Measurements from ENCODE around the gene PALM. TPM values are rescaled to one million over a fixed set of nuclear protein-coding genes. Genes with fewer than 3 reads are reported as not detected.
"Not testable (repeated sequence)": the region's sequence is repeated elsewhere in the genome, so short reads cannot be mapped to it uniquely, and the experiment has no call there.

Gene PALM
- polyA plus RNA-seq, 1 donor (not counting 4 experiments of a cell fraction or from before 2014, with no cell fraction given) = not detected

DNA sequence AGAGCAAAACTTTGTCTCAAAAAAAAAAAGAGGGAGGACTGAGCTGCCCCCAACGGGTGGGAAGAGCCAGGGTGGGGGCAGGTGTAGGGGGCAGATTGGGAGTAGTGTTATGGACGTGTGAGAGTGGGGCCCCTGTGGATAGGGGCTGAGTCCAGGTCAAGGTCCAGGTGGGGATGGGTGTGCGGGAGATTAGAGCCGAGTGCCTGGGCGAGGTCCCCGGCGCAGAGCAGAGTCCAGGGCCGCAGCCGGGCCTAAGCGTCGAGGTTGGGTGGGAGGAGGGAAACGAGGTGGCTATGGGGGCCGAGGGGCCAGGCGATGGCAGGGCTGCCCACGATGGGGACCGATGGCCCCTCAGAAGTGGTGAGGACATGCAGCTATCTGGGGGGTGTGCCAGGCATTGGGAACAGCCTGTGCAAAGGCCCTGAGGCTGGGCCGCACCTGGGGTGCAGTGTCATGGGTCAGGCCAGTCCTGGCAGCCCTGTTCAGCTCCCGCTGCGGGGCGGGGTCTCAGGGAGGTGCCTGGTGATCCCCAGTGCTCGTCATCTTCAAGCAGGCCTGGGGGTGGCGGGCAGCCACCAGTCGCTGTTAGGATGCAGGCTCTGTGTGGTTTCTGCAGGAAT is 29.9 kb downstream of the PALM start:
- Histone ChIP-seq H2AFZ (ENCODE audit: control insufficient read depth, low read length) (no peak overlapping the region), H3K4me1 (ENCODE audit: control insufficient read depth, extremely low read depth, insufficient read depth, low read length) (no peaks in the 10 kb centered on the region), H3K79me2 (ENCODE audit: control insufficient read depth, insufficient read depth, low read length) (no peaks in the 10 kb centered on the region), H3K27ac (ENCODE audit: control insufficient read depth, insufficient read depth, low read length) (no peak overlapping the region), H3K9me3 (ENCODE audit: control insufficient read depth, low read depth, low read length) (no peaks in the 10 kb centered on the region), H3K9ac (ENCODE audit: control insufficient read depth, extremely low read depth, insufficient read depth, low read length) (no peak overlapping the region), H3K36me3 (ENCODE audit: control insufficient read depth in 2 of 2, extremely low read depth in 1 of 2, insufficient read depth in 2 of 2, low read length in 2 of 2) (no peaks in the 10 kb centered on the region), H3K9me1 (ENCODE audit: control insufficient read depth, extremely low read depth, insufficient read depth, low read length) (no peaks in the 10 kb centered on the region), H4K20me1 (ENCODE audit: control insufficient read depth, extremely low read depth, insufficient read depth, low read length) (no peaks in the 10 kb centered on the region), H3K4me3 (ENCODE audit: control insufficient read depth in 2 of 3, extremely low read depth in 1 of 3, insufficient read depth in 2 of 3, low read depth in 1 of 3, low read length in 3 of 3) (no peak overlapping the region), H3K27me3 (ENCODE audit: control insufficient read depth, extremely low read depth, insufficient read depth, low read length) (no peaks in the 10 kb centered on the region), H3K4me2 (ENCODE audit: control insufficient read depth, extremely low read depth, insufficient read depth, low read depth, low read length) (no peak overlapping the region)
- DNase-seq (ENCODE audit: low read depth, low spot score) = no peak
- FAIRE-seq = no peak
- TF ChIP-seq EZH2 (IDR thresholded peaks at IDR 0.05; ENCODE audit: low read length) = no peak
- TF ChIP-seq, protein P1, sequence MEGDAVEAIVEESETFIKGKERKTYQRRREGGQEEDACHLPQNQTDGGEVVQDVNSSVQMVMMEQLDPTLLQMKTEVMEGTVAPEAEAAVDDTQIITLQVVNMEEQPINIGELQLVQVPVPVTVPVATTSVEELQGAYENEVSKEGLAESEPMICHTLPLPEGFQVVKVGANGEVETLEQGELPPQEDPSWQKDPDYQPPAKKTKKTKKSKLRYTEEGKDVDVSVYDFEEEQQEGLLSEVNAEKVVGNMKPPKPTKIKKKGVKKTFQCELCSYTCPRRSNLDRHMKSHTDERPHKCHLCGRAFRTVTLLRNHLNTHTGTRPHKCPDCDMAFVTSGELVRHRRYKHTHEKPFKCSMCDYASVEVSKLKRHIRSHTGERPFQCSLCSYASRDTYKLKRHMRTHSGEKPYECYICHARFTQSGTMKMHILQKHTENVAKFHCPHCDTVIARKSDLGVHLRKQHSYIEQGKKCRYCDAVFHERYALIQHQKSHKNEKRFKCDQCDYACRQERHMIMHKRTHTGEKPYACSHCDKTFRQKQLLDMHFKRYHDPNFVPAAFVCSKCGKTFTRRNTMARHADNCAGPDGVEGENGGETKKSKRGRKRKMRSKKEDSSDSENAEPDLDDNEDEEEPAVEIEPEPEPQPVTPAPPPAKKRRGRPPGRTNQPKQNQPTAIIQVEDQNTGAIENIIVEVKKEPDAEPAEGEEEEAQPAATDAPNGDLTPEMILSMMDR (optimal IDR thresholded peaks at IDR 0.05 in 1 of 3, IDR thresholded peaks at IDR 0.05 in 1 of 3, conservative IDR thresholded peaks at IDR 0.05 in 1 of 3; ENCODE audit: extremely low read depth in 1 of 3, insufficient read depth in 2 of 3, low read length in 3 of 3) = no peak
- dilution Hi-C loops (cut with MboI; ENCODE audit: extremely low pct_ligation_motif_present, low sequenced_read_pairs) = no loop called here

DNA sequence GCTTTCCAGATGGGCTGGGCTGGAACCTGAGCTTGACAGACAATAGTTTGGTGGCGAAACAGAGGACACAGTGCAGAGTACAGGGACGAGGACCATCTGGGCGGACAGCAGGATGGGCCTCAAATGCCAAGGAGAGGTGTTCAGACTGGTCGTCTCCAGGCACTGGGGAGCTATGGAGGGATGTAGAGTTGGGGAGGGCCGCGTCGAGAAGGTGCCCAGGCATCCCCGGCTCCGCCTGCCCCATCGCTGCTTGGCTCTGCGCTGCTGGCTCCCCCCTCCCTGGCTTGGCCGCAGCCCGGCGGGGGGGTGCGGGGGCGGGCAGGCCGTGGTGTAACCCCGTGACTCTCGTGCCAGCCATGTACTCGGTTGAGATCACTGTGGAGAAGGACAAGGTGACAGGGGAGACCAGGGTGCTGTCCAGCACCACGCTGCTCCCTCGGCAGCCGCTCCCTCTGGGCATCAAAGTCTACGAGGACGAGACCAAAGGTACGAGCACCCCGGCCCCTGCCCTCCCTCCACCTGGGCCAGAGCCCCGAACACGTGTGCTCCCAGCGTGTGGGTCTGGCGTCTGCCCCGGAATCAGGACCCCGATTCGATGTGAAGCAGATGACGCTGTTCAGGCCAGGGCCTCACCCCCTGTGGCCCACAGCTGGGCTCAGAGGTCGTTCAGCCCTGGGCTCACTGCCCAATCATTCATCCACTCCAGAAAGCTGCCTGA is 31.4 kb downstream of the PALM start:
- H3K36me3 ChIP-seq (ENCODE audit: control insufficient read depth in 2 of 2, extremely low read depth in 1 of 2, insufficient read depth in 2 of 2, low read length in 2 of 2) = no peaks in the 10 kb centered on the region
- H4K20me1 ChIP-seq (ENCODE audit: control insufficient read depth, extremely low read depth, insufficient read depth, low read length) = no peaks in the 10 kb centered on the region
- no peak for TF ChIP-seq EZH2 (IDR thresholded peaks at IDR 0.05; ENCODE audit: low read length)
- TF ChIP-seq, protein P1 (optimal IDR thresholded peaks at IDR 0.05 in 1 of 3, IDR thresholded peaks at IDR 0.05 in 1 of 3, conservative IDR thresholded peaks at IDR 0.05 in 1 of 3; ENCODE audit: extremely low read depth in 1 of 3, insufficient read depth in 2 of 3, low read length in 3 of 3) = no peak
- no peaks in the 10 kb centered on the region for H3K4me1 ChIP-seq (ENCODE audit: control insufficient read depth, extremely low read depth, insufficient read depth, low read length)
- H2AFZ ChIP-seq (ENCODE audit: control insufficient read depth, low read length) = no peak overlapping the region
- no peak for DNase-seq (ENCODE audit: low read depth, low spot score)
- FAIRE-seq = no peak
- no peak overlapping the region for H3K4me3 ChIP-seq (ENCODE audit: control insufficient read depth in 2 of 3, extremely low read depth in 1 of 3, insufficient read depth in 2 of 3, low read depth in 1 of 3, low read length in 3 of 3)
- no peak overlapping the region for H3K27ac ChIP-seq (ENCODE audit: control insufficient read depth, insufficient read depth, low read length)
- dilution Hi-C loops (cut with MboI; ENCODE audit: extremely low pct_ligation_motif_present, low sequenced_read_pairs) = no loop called here
- no peaks in the 10 kb centered on the region for H3K9me3 ChIP-seq (ENCODE audit: control insufficient read depth, low read depth, low read length)
- H3K79me2 ChIP-seq (ENCODE audit: control insufficient read depth, insufficient read depth, low read length) = no peaks in the 10 kb centered on the region
- no peaks in the 10 kb centered on the region for H3K9me1 ChIP-seq (ENCODE audit: control insufficient read depth, extremely low read depth, insufficient read depth, low read length)
- no peak overlapping the region for H3K4me2 ChIP-seq (ENCODE audit: control insufficient read depth, extremely low read depth, insufficient read depth, low read depth, low read length)
- H3K9ac ChIP-seq (ENCODE audit: control insufficient read depth, extremely low read depth, insufficient read depth, low read length) = no peak overlapping the region
- H3K27me3 ChIP-seq (ENCODE audit: control insufficient read depth, extremely low read depth, insufficient read depth, low read length) = no peaks in the 10 kb centered on the region

DNA sequence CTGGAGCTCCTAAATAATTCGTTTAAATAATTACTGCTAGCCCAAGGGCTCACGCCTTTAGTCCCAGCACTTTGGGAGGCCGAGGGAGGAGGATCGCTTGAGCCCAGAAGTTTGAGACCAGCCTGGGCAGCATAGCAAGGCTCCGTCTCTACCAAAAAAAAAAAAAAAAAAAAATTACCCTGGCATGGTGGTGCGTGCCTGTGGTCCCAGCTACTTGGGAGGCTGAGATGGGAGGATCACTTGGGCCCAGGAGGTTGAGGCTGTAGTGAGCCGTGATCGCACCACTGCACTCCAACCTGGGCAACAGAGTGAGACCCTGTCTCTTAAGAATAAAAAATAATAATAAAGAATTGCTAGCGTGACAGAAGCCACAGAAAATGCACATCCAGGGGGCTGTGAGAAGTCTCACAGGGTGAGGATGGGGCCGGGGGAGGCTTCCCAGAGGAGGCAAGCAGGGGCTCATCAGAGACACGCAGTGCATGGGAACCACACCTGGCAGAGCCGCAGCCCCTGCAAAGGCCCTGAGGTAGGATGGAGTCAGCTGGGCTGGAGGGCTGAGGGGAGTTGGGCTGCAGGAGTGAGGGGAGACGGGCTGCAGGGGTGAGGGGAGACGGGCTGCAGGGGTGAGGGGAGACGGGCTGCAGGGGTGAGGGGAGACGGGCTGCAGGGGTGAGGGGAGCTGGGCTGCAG is 32.2 kb downstream of the PALM start:
- H3K4me1 ChIP-seq (ENCODE audit: control insufficient read depth, extremely low read depth, insufficient read depth, low read length); H2AFZ ChIP-seq (ENCODE audit: control insufficient read depth, low read length); DNase-seq (ENCODE audit: low read depth, low spot score); H3K9me3 ChIP-seq (ENCODE audit: control insufficient read depth, low read depth, low read length); FAIRE-seq; H3K27ac ChIP-seq (ENCODE audit: control insufficient read depth, insufficient read depth, low read length); H3K9ac ChIP-seq (ENCODE audit: control insufficient read depth, extremely low read depth, insufficient read depth, low read length); H3K4me2 ChIP-seq (ENCODE audit: control insufficient read depth, extremely low read depth, insufficient read depth, low read depth, low read length); dilution Hi-C loops (cut with MboI; ENCODE audit: extremely low pct_ligation_motif_present, low sequenced_read_pairs); H3K79me2 ChIP-seq (ENCODE audit: control insufficient read depth, insufficient read depth, low read length); H3K36me3 ChIP-seq (ENCODE audit: control insufficient read depth in 2 of 2, extremely low read depth in 1 of 2, insufficient read depth in 2 of 2, low read length in 2 of 2); H3K4me3 ChIP-seq (ENCODE audit: control insufficient read depth in 2 of 3, extremely low read depth in 1 of 3, insufficient read depth in 2 of 3, low read depth in 1 of 3, low read length in 3 of 3); H3K27me3 ChIP-seq (ENCODE audit: control insufficient read depth, extremely low read depth, insufficient read depth, low read length); H4K20me1 ChIP-seq (ENCODE audit: control insufficient read depth, extremely low read depth, insufficient read depth, low read length); H3K9me1 ChIP-seq (ENCODE audit: control insufficient read depth, extremely low read depth, insufficient read depth, low read length): not testable (repeated sequence)
